Kidney (tissue), 14 donors: ENCODE data around the gene HES1. TPM values are rescaled to one million over a fixed set of nuclear protein-coding genes. Genes with fewer than 3 reads are reported as not detected.

Experiments used
- DNase-seq, 5 donors: peaks; one replicate each; pipeline ENCODE4 v3.0.0-alpha.2; 2013 to 2020
- FAIRE-seq: peaks from 2 replicates; lab custom pipeline; 2012; peaks lifted over from hg19 to GRCh38; lab: Jason Lieb, UNC
- H3K27ac ChIP-seq, 2 donors: one replicate each; pipeline ENCODE4 v1.7.0; 2013; ENCODE audit warnings: low read depth in 2 of 2, low read length in 2 of 2, inconsistent platforms in 1 of 2
- H3K27me3 ChIP-seq: one replicate; pipeline ENCODE4 v1.7.1; 2013; ENCODE audit warnings: low read length, inconsistent platforms; ENCODE audit not compliant: control insufficient read depth, insufficient read depth
- H3K36me3 ChIP-seq, 3 donors: one replicate each; pipeline versions ENCODE4 v1.7.0 to v1.7.1; 2013; ENCODE audit warnings: low read length in 3 of 3, control low read depth in 1 of 3, inconsistent platforms in 1 of 3; ENCODE audit not compliant: insufficient read depth in 3 of 3, control insufficient read depth in 2 of 3
- H3K4me1 ChIP-seq, 3 donors: one replicate each; pipeline versions ENCODE4 v1.7.0 to v1.7.1; 2013; ENCODE audit warnings: low read length in 3 of 3, inconsistent platforms in 1 of 3, low read depth in 1 of 3; ENCODE audit not compliant: control insufficient read depth in 2 of 3, insufficient read depth in 2 of 3
- H3K4me3 ChIP-seq, 3 donors: one replicate each; pipeline versions ENCODE4 v1.7.0 to v1.8.1; 2013; ENCODE audit warnings: low read length in 3 of 3, control low read depth in 1 of 3, inconsistent platforms in 1 of 3
- H3K9ac ChIP-seq, 3 donors: one replicate each; pipeline versions ENCODE4 v1.7.0 to v1.7.1; 2013; ENCODE audit warnings: low read length in 3 of 3, control low read depth in 1 of 3, inconsistent platforms in 1 of 3
- H3K9me3 ChIP-seq, 3 donors: one replicate each; pipeline versions ENCODE4 v1.7.0 to v1.7.1; 2013; ENCODE audit warnings: low read length in 3 of 3, control low read depth in 1 of 3, inconsistent platforms in 1 of 3; ENCODE audit not compliant: control insufficient read depth in 2 of 3, insufficient read depth in 1 of 3
- CTCF ChIP-seq: IDR thresholded peaks from 3 replicates; pipeline ENCODE4 v1.5.1; 2012; ENCODE audit warnings: mild to moderate bottlenecking, moderate library complexity, borderline replicate concordance; ENCODE audit not compliant: insufficient read depth; ENCODE audit errors: extremely low read depth
- intact Hi-C: fragments of 100-400 bp; cut with DNase I; formaldehyde crosslinking; loops from one replicate; pipeline ENCODE4 v1.11.1; 2022
- polyA plus RNA-seq: library from polyadenylated mRNA; stranded (reverse); fragments of 350-450 nt; fragmentation: Illumina TruSeq; extraction: RNeasy Lipid Tissue Mini Kit (QIAGEN cat#74804); gene quantifications from one replicate; pipeline ENCODE4 v1.2.3, GENCODE V29; 2014; ENCODE audit warnings: low read depth, low replicate concordance; ENCODE audit not compliant: insufficient read depth
- total RNA-seq: library from RNA; stranded (reverse); fragmentation: NEBNext Ultra II Directional; extraction: Animal tissue kit (Norgen Biotek cat#: 25700); gene quantifications from one replicate; pipeline ENCODE4 v1.2.1, GENCODE V29; 2021
- donor health status: control.
- donor health status: control.
- donor health status: control.
- donor health status: control.
- donor health status: control.
- donor health status: DM: yes; HTN: yes; CAD: no.
- donor health status: Normal renal cell carcinoma (clear cell type).

Gene HES1
- total and polyA plus RNA-seq, 2 donors from 2014 or later, result 44.3 to 77.4 TPM

GRCh38 chr3:194129581-194130133 is 6.3 kb upstream of the HES1 start:
- DNase-seq, result peak in 4 of 5 donors; percentile 68 to 88 (median 80)
- H3K27me3 ChIP-seq, result no peaks in the 10 kb centered on the region
- no peak for TF ChIP-seq CTCF
- peak overlapping the region in 1 of 3 donors; percentile 14 for H3K4me3 ChIP-seq
- no peak overlapping the region for H3K9ac ChIP-seq
- intact Hi-C loops, result loop anchor here (10.0 kb wide), 2 partner anchors 125 to 345 kb away; no protein-coding TSS in a partner anchor
- H3K27ac ChIP-seq, result peak overlapping the region in 1 of 2 donors; percentile 2
- no peaks in the 10 kb centered on the region for H3K9me3 ChIP-seq
- H3K4me1 ChIP-seq, result peaks cover 7 to 37% (median 32%) of the 10 kb centered on the region in 3 donors
- H3K36me3 ChIP-seq, result no peaks in the 10 kb centered on the region
- FAIRE-seq, result no peak

GRCh38 chr3:194130188-194130587 is 5.8 kb upstream of the HES1 start:
- intact Hi-C loops, result loop anchor here (10.0 kb wide), 2 partner anchors 125 to 345 kb away; no protein-coding TSS in a partner anchor
- H3K9ac ChIP-seq, result no peak overlapping the region
- H3K9me3 ChIP-seq, result no peaks in the 10 kb centered on the region
- TF ChIP-seq CTCF, result no peak
- peaks cover 7 to 38% (median 33%) of the 10 kb centered on the region in 3 donors for H3K4me1 ChIP-seq
- peak overlapping the region in 1 of 2 donors; percentile 13 for H3K27ac ChIP-seq
- no peaks in the 10 kb centered on the region for H3K36me3 ChIP-seq
- FAIRE-seq, result no peak
- DNase-seq, result peak in 1 of 5 donors; percentile 27
- peak overlapping the region in 1 of 3 donors; percentile 14 for H3K4me3 ChIP-seq
- no peaks in the 10 kb centered on the region for H3K27me3 ChIP-seq

GRCh38 chr3:194130807-194131589 is 5.0 kb upstream of the HES1 start:
- Histone ChIP-seq H3K27ac (peak overlapping the region; percentile 59 to 76), H3K9me3 (no peaks in the 10 kb centered on the region), H3K9ac (no peak overlapping the region), H3K27me3 (no peaks in the 10 kb centered on the region), H3K36me3 (no peaks in the 10 kb centered on the region), H3K4me1 (peaks cover 7 to 39% (median 36%) of the 10 kb centered on the region in 3 donors), H3K4me3 (peak overlapping the region in 2 of 3 donors; percentile 1 to 7)
- intact Hi-C loops, result loop anchor here (10.0 kb wide), 2 partner anchors 126 to 346 kb away; no protein-coding TSS in a partner anchor
- DNase-seq, result peak in 4 of 5 donors; percentile 73 to 93 (median 86)
- no peak for TF ChIP-seq CTCF
- FAIRE-seq, result no peak
